Erythroblast (primary cell): ENCODE results near the gene RFWD3.

Source experiments
- GATA1 ChIP-seq: IDR thresholded peaks from 2 replicates; pipeline ENCODE4 v1.6.1; 2011; ENCODE audit warnings: low read depth, mild to moderate bottlenecking, control low read depth, low read length, moderate library complexity
- POLR2A ChIP-seq: IDR thresholded peaks from 2 replicates; pipeline ENCODE4 v1.6.1; 2011; ENCODE audit warnings: mild to moderate bottlenecking, low read length

DNA sequence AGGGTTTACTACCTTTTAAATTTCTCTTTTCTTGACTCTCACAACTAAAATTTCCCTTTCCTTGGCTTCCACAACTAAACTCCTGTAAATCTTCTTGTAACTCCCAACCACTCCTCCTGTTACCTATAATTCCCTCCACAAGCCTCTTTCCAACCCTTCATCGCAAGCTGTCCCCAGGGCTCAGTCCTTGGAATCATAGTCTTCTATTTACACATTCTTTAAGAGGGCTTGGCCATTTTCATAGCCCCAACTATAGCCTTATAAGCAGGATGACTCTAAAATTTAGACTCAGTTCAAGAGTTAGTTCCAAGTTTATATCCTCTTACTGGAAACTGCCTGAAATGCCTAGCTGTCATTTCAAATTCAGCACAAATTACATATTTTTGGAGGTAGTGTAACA is 83.7 kb downstream of the RFWD3 start:
- TF ChIP-seq POLR2A (no peak), GATA1 (no peak)
